Activated CD4-positive, alpha-beta T cell treated with anti-CD3 and anti-CD28 coated beads for 36 hours (primary cell): ENCODE data around the gene SBSN. TPM values are rescaled to one million over a fixed set of nuclear protein-coding genes. Genes with fewer than 3 reads are reported as not detected.

Source experiments
- ATAC-seq: fragments of 200-7000 bp; cut with Tn5 transposase; one replicate; pipeline ENCODE4 v1.10.0; 2021; ENCODE audit warnings: mild to moderate bottlenecking, moderate library complexity
- CTCF ChIA-PET: fragments of 350-600 bp; sonication (Branson Sonifier 250); formaldehyde crosslinking; loops from one replicate; lab custom pipeline; 2021; ENCODE audit warnings: antibody characterized with exemption; lab: Charles Lee
- POLR2A ChIA-PET: fragments of 350-600 bp; sonication (Branson Sonifier 250); formaldehyde crosslinking; loops from one replicate; lab custom pipeline; 2021; ENCODE audit warnings: antibody characterized with exemption, inconsistent platforms; lab: Charles Lee
- DNase-seq: peaks from one replicate; pipeline ENCODE4 v3.0.0-alpha.2; 2020
- H3K27ac Mint-ChIP-seq: one replicate; pipeline ENCODE4 v1.8.0; 2021; ENCODE audit warnings: mixed read lengths
- H3K27me3 Mint-ChIP-seq: one replicate; pipeline ENCODE4 v1.8.0; 2021; ENCODE audit warnings: mixed read lengths
- H3K36me3 Mint-ChIP-seq: one replicate; pipeline ENCODE4 v1.8.0; 2021; ENCODE audit warnings: low read depth, mixed read lengths
- H3K4me1 Mint-ChIP-seq: one replicate; pipeline ENCODE4 v1.8.0; 2021; ENCODE audit warnings: mixed read lengths
- H3K4me3 Mint-ChIP-seq: one replicate; pipeline ENCODE4 v1.8.0; 2021; ENCODE audit warnings: mild to moderate bottlenecking, moderate library complexity, mixed read lengths
- H3K9me3 Mint-ChIP-seq: one replicate; pipeline ENCODE4 v1.8.0; 2021; ENCODE audit warnings: low read depth, mixed read lengths
- intact Hi-C, 2 experiments: fragments of 100-400 bp; cut with DNase I in 1 of 2; cut with micrococcal nuclease in 1 of 2; formaldehyde crosslinking; loops; one replicate each; pipeline versions ENCODE4 v1.14.2 to v1.15.1; 2022 to 2024; cut with DNase I, micrococcal nuclease
- total RNA-seq, 2 experiments: library from RNA; stranded (reverse); gene quantifications; one replicate each; pipeline ENCODE4 v1.2.3, GENCODE V29; 2021

SBSN gene
- total RNA-seq, 2 experiments from 2014 or later, result not detected

DNA sequence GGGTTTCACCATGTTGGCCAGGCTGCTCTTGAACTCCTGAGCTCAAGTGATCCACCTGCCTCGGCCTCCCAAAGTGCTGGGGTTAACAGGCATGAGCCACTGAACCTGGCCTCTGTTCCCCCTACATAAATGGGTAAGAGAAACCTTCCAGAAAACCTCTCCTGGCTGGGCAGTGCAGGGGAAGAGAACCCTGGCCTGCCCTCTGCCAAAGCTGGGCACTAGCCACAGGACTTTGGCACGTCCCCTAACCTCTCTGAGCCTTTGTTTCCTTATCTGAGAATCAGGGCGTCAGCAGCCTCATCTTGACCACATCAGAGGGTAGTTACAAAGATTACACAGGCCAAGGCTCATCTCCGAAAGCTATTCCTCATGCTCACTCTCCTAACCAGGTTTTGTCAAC is 2.2 kb downstream of the SBSN start:
- Mint-ChIP-seq H3K27ac (no peak overlapping the region), H3K27me3 (peaks cover 21% of the 10 kb centered on the region), H3K4me3 (no peak overlapping the region), H3K4me1 (no peaks in the 10 kb centered on the region), H3K36me3 (no peaks in the 10 kb centered on the region), H3K9me3 (no peaks in the 10 kb centered on the region)
- ATAC-seq, result no peak
- POLR2A ChIA-PET, result no interaction called here
- CTCF ChIA-PET, result interaction anchor here (1.2 kb wide), 1 partner anchor 15 kb away, joined by 3 read pairs; no protein-coding TSS in a partner anchor
- intact Hi-C loops, result no loop called here
- no peak for DNase-seq

DNA sequence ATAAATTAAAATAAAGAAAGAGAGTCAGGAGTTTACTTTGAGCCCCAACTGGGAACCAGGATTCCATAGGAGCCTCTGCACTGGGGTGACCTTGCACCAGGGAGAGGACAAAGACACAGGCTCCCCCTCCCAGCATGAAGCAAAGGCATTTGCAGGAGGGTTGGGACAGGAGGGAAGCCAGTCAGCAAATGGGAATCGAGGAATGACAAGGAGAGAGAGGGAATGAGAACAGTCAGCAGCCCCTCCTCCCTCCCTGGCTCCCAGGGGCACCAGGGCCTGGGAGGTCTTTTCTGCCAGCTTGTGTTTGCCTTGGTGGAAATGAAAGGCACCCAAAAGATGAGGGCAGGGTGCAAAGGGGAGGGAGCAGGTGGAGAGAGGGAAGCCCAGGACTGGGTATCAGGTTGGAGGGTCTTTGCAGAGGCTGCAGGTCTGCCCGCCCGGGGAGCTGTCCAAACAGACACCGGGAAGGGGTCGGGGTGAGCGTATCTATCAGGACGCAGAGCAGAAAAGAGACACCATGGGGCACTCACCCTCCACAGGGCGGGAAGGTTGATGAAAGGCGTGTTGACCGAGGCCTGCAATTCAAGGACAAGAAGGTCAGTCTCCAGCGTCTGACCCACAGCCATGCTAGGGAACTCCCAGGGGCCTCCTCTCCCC is 3.8 kb downstream of the SBSN start:
- ATAC-seq, result no peak
- H3K9me3 Mint-ChIP-seq, result no peaks in the 10 kb centered on the region
- H3K36me3 Mint-ChIP-seq, result no peaks in the 10 kb centered on the region
- DNase-seq, result no peak
- no peaks in the 10 kb centered on the region for H3K4me1 Mint-ChIP-seq
- H3K4me3 Mint-ChIP-seq, result no peak overlapping the region
- CTCF ChIA-PET, result no interaction called here
- intact Hi-C loops, result no loop called here
- peaks cover 16% of the 10 kb centered on the region for H3K27me3 Mint-ChIP-seq
- no peak overlapping the region for H3K27ac Mint-ChIP-seq
- POLR2A ChIA-PET, result no interaction called here

DNA sequence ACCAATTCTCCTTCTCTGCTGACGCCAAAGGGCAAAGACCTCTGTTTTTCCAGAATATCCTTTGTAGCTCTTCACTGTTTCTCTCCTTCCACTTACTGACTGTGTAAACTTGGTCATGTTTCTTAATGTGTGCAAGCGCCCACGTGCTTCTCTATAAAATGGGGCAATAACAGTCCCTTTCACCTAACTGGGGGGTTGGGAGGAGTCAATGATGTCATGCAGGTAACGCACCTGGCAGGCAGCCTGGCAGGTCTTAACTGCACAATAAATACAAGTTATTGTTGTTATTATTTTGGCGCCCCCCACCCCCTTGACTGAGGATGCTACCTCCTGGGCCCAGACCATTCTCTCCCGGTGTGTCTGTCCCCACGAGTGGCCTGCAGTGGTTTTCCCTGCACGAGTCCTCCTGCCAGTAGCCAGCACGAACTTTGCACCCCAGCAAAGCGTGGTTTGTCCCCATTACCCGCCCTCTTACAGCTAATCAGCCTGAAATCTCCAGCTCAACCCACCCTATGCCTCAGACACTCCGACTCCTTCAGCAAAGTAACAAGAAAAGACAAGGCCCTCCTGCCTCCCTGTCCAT is 5.3 kb downstream of the SBSN start:
- ATAC-seq (no peak), DNase-seq (no peak)
- POLR2A ChIA-PET, result no interaction called here
- no peaks in the 10 kb centered on the region for H3K4me1 Mint-ChIP-seq
- H3K27ac Mint-ChIP-seq, result no peak overlapping the region
- H3K27me3 Mint-ChIP-seq, result peaks cover 6% of the 10 kb centered on the region
- CTCF ChIA-PET, result interaction anchor here (1.0 to 1.4 kb wide), 2 partner anchors 12 to 28 kb away, joined by 4 to 7 read pairs; no protein-coding TSS in a partner anchor
- intact Hi-C loops, result no loop called here
- no peak overlapping the region for H3K4me3 Mint-ChIP-seq
- no peaks in the 10 kb centered on the region for H3K9me3 Mint-ChIP-seq
- no peaks in the 10 kb centered on the region for H3K36me3 Mint-ChIP-seq

DNA sequence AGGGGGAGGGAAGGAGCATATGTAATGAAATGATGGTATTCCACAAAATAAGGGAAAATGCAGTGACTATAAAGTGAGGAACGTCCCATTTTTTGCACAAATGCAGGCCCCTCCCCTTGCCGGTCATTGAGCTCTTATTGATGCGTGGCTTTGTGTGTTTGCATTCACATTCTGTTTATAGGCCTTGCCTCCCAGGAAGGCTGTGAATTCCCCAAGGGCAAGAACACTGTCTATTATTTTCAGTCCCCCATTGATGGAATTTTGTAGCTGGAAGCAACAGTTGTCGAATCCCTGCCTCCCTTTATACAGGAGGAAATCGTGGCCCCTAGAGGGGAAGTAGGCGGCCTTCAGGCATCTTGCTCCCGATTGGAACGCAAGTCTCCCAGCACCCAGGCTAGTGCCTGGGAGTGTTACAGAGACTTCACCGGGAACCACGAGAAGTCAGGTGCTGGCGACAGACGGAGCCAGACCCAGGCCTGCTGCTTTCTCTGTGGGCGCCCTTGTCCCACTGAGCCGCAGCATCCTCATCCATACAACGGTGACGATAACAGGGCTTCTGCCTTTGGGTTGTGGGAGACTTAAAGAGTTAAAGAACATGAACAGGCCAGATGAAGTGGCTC is 6.9 kb downstream of the SBSN start:
- POLR2A ChIA-PET, result no interaction called here
- CTCF ChIA-PET, result interaction anchor here (0.7 to 1.8 kb wide), 3 partner anchors 10 to 1239 kb away, joined by 3 to 5 read pairs (median 3); no protein-coding TSS in a partner anchor
- no peak overlapping the region for H3K4me3 Mint-ChIP-seq
- H3K36me3 Mint-ChIP-seq, result no peaks in the 10 kb centered on the region
- DNase-seq (no peak), ATAC-seq (no peak)
- H3K9me3 Mint-ChIP-seq, result no peaks in the 10 kb centered on the region
- peaks cover 3% of the 10 kb centered on the region for H3K27me3 Mint-ChIP-seq
- no peaks in the 10 kb centered on the region for H3K4me1 Mint-ChIP-seq
- H3K27ac Mint-ChIP-seq, result no peak overlapping the region
- intact Hi-C loops, result no loop called here

DNA sequence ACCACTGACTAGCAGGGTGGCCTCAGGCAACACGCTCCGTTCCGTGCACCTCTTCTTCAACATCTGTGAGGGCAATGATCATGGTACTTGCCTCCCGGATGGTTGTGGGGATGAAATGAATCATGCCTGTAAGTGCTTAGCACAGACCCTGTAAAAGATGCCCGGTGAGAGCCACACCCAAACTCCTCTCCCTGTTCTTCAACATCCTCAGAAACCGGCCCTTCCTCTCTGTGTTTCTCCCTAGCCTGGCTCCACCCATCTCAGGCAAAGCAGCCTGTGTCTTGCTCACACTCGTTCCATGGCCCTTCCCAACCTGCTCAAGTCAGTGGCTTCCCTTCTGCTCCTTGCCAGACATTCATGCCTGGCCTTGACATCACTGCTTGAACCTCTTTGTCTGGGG is 8.8 kb downstream of the SBSN start:
- DNase-seq, result no peak
- H3K27me3 Mint-ChIP-seq, result peaks cover 3% of the 10 kb centered on the region
- H3K4me3 Mint-ChIP-seq, result no peak overlapping the region
- intact Hi-C loops, result no loop called here
- ATAC-seq, result no peak
- no peak overlapping the region for H3K27ac Mint-ChIP-seq
- H3K9me3 Mint-ChIP-seq, result no peaks in the 10 kb centered on the region
- H3K4me1 Mint-ChIP-seq, result no peaks in the 10 kb centered on the region
- no peaks in the 10 kb centered on the region for H3K36me3 Mint-ChIP-seq
- CTCF ChIA-PET, result no interaction called here
- POLR2A ChIA-PET, result no interaction called here

DNA sequence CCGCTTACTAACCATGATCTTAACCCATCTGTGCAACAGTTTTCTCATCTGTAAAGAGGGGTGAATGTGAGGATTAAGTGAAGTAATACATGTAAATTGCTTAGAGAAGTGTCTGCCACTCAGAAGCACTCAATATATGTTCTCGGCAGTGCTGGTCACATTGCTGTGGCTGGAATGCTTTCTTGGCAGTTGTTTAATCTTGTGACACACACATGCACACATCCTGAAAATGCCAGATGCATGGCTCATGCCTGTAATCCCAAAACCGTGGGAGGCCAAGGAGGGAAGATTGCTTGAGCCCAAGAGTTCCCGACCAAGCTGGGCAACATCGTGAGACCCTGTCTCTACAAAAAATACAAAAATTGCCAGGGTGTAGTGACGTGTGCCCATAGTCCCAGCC is 9.8 kb downstream of the SBSN start:
- Mint-ChIP-seq H3K36me3 (no peaks in the 10 kb centered on the region), H3K27ac (no peak overlapping the region), H3K27me3 (peaks cover 3% of the 10 kb centered on the region), H3K9me3 (no peaks in the 10 kb centered on the region), H3K4me1 (no peaks in the 10 kb centered on the region), H3K4me3 (no peak overlapping the region)
- ChIA-PET POLR2A (no interaction called here), CTCF (interaction anchor here (1.0 kb wide), 1 partner anchor 40 kb away, joined by 3 read pairs; no protein-coding TSS in a partner anchor)
- ATAC-seq (no peak), DNase-seq (no peak)
- intact Hi-C loops, result no loop called here

DNA sequence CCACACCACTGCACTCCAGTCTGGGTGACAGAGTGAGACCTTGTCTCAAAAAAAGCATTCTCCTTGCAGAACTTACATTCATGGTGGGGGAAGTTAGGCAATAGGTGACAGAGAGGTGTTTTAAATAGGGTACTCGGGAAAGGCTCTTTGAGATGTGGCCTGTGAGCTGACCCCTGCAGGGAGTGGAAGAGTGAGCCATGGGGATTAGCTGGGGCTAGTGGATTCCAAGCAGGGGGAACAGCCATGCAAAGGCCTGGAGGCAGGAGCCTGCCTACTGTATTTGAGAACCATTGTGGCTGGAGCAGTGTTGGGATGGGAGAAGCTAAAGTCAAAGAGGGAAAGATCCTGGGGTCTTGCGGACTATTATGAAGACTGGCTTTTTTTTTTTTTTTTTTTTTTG is 10.8 kb downstream of the SBSN start:
- CTCF ChIA-PET, result interaction anchor here (0.9 kb wide), 1 partner anchor 32 kb away, joined by 4 read pairs; no protein-coding TSS in a partner anchor
- no peaks in the 10 kb centered on the region for H3K9me3 Mint-ChIP-seq
- POLR2A ChIA-PET, result no interaction called here
- H3K4me3 Mint-ChIP-seq, result no peak overlapping the region
- H3K36me3 Mint-ChIP-seq, result no peaks in the 10 kb centered on the region
- intact Hi-C loops, result no loop called here
- DNase-seq, result no peak
- H3K27ac Mint-ChIP-seq, result no peak overlapping the region
- peaks cover 6% of the 10 kb centered on the region for H3K27me3 Mint-ChIP-seq
- ATAC-seq, result no peak
- no peaks in the 10 kb centered on the region for H3K4me1 Mint-ChIP-seq

DNA sequence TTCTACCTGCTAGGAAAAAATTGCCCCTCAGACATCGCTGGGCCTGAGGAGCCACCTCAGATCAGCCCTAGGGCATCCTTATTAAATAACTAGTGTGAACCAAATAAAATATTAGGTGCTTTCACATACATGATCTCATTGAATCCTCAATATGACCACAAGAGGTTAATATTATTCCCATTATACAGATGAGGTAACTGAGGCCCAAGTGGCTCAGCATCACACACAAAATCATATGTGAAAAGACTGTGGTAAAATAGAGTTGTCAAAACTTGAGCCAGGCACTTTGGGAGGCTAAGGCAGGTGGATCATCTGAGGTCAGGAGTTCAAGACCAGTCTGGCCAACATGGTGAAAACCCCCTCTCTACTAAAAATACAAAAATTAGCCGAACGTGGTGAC is 11.8 kb downstream of the SBSN start:
- Mint-ChIP-seq H3K27me3 (peaks cover 8% of the 10 kb centered on the region), H3K9me3 (no peaks in the 10 kb centered on the region), H3K27ac (no peak overlapping the region), H3K4me1 (no peaks in the 10 kb centered on the region), H3K36me3 (no peaks in the 10 kb centered on the region), H3K4me3 (no peak overlapping the region)
- ChIA-PET POLR2A (no interaction called here), CTCF (interaction anchor here (0.9 kb wide), 2 partner anchors 21 to 33 kb away, joined by 3 to 4 read pairs; no protein-coding TSS in a partner anchor)
- DNase-seq, result no peak
- ATAC-seq, result no peak
- intact Hi-C loops, result no loop called here

DNA sequence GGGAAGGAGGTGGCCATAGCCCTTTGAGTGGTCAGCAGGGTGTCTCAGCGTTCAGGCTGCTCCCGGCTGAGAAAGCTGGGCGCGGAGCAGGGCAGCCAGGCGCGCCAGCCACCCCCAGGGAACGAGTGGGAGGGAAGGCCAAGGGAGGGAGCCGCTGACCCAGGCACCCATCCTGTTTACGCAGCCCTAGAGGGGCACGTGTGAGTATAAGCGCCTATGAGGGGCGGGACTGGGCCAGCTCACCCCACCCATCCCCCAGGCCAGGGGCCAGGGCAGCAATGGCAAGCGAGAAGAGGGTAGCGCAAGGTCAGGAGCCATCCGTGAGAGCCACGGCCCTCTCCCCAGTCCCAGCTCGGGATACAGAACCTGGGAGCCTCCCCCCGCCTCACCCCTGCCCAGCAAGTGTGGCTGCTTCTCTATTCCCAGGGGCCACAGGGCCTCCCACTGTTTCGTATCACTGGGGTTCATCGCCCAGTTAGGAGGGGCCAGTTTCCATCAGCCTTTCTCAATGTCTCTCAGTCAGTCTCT is 13.8 kb downstream of the SBSN start:
- Mint-ChIP-seq H3K9me3 (no peaks in the 10 kb centered on the region), H3K4me3 (no peak overlapping the region), H3K27ac (no peak overlapping the region), H3K4me1 (peaks cover 12% of the 10 kb centered on the region), H3K27me3 (peaks cover 18% of the 10 kb centered on the region), H3K36me3 (no peaks in the 10 kb centered on the region)
- POLR2A ChIA-PET, result no interaction called here
- intact Hi-C loops, result no loop called here
- ATAC-seq, result no peak
- DNase-seq, result no peak
- CTCF ChIA-PET, result interaction anchor here (0.7 kb wide), 1 partner anchor 18 kb away, joined by 3 read pairs; no protein-coding TSS in a partner anchor

DNA sequence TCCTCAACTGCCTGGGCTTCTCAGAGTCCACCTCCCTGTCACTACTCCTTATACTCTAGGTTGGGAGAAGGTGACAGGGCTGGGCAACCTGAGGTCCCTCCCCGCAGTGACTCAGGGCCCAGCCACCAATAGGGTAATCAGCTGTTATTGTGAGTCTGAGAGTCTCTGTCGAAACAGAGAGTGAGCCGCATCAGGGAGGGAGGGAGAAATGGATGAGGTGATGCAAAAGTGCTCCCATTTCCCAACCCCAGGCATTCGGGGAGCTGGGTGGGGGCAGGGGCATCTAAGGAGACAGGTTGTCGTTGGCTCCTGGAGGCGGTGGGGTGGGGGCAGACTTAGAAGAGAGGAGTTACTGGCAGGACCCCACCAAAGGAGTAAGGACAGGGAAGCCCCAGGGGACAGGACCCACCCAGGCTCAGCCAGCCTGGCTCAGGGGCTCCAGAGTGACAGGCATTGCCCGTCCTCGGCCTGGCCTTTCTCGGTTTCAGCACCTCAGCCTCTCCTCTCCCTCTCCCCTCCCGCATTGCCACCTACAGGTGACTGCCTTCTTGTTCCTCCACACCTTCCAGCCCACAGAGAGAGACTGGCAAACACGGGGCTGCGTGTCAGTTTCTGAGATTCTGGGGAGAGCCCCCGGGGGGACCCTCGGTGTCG is 14.4 kb downstream of the SBSN start, which contains the start of gene DMKN:
Gene DMKN, minus strand, starts transcription at position 22 of the 654 bp plus-strand sequence. CDS start 174 bp downstream, outside the sequence.
- ChIA-PET POLR2A (no interaction called here), CTCF (interaction anchor here (0.6 kb wide), 1 partner anchor 19 kb away, joined by 3 read pairs; no protein-coding TSS in a partner anchor)
- no peak for DNase-seq
- Mint-ChIP-seq H3K36me3 (no peaks in the 10 kb centered on the region), H3K27ac (no peak within 1 kb of the TSS), H3K27me3 (peaks cover 21% of the 10 kb centered on the region), H3K4me3 (no peak within 1 kb of the TSS), H3K9me3 (no peaks in the 10 kb centered on the region), H3K4me1 (peaks cover 15% of the 10 kb centered on the region)
- ATAC-seq, result no peak
- intact Hi-C loops, result no loop called here
